ENCODE data around the gene ZDHHC13. TPM values are rescaled to one million over a fixed set of nuclear protein-coding genes. Genes with fewer than 3 reads are reported as not detected.

Gene ZDHHC13, protein sequence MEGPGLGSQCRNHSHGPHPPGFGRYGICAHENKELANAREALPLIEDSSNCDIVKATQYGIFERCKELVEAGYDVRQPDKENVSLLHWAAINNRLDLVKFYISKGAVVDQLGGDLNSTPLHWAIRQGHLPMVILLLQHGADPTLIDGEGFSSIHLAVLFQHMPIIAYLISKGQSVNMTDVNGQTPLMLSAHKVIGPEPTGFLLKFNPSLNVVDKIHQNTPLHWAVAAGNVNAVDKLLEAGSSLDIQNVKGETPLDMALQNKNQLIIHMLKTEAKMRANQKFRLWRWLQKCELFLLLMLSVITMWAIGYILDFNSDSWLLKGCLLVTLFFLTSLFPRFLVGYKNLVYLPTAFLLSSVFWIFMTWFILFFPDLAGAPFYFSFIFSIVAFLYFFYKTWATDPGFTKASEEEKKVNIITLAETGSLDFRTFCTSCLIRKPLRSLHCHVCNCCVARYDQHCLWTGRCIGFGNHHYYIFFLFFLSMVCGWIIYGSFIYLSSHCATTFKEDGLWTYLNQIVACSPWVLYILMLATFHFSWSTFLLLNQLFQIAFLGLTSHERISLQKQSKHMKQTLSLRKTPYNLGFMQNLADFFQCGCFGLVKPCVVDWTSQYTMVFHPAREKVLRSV
- 20.2 and 23.7 TPM in 2 replicates for total RNA-seq (2014; rRNA removed; shearing (Covaris generic))

DNA sequence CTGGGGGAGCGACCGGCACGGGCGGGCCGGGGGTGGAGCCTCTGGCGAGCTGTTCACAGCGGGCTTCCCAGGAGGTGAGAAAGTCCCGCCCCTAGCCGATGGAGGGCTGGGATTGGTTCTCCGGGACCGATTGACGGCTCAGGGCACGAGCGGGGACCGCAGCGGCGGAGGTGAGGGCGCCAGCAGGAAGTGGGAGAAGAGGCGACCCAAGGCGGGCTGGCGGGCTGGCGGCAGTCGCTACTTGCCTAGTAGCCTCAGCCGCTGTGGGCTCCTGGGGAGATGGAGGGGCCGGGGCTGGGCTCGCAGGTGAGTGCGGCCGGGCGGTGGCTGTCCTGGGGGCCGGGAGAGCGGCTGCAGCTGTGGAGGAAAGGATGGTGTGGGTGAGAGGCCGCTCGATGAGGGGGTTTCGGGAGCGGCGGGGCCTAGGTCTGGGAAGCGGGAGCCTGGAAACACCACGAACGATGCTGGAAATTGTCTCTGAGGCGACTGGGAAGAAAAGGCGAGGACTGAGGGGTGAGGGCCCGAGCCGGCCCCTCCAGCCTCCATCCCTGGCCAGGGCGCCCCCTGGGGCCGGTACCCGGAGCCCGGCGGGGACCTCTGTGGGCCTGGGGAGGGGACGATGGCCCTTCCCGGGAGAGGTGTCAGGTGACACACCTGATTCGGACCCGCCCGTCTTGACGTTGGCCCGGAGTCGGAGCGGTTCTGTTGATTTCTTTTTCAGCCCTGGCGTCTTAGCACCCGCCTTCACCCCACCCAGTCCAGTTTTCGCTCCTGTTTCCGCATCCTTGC lies at the start of gene ZDHHC13:
Gene ZDHHC13 (plus strand): TSS at position 198 of the 789 bp plus-strand sequence. CDS start 82 bp downstream, at position 280.
- peak; percentile 96 for DNase-seq (ENCODE audit: low read depth)

DNA sequence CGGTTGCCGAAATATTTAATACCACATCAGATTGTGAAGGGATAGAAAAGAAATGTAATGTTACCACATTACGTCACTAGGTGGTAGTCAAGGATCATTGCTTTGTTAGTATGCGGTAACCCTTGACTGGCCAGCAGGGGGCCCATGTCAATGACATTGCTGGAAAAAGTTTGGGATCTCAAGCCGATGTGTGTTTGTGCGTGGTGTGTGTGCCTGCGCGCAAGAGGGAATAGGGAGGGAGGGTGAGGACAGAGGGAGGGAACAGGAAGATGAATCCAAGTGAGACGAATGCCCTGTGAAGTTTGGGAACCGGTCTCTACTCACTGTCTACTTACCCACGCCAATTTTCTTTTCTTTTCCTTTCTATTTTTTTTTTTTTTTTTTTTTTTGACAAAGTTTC lies 45.7 kb upstream of the ZDHHC13 start:
- peak; percentile 83 for DNase-seq (ENCODE audit: low read depth)

- no peak for DNase-seq (ENCODE audit: low read depth)
Observed at GRCh38 chr11:19072464-19072863, 44.5 kb upstream of the ZDHHC13 start.

GRCh38 chr11:19073454-19074415 lies 43.2 kb upstream of the ZDHHC13 start:
- DNase-seq (ENCODE audit: low read depth) = no peak

DNA sequence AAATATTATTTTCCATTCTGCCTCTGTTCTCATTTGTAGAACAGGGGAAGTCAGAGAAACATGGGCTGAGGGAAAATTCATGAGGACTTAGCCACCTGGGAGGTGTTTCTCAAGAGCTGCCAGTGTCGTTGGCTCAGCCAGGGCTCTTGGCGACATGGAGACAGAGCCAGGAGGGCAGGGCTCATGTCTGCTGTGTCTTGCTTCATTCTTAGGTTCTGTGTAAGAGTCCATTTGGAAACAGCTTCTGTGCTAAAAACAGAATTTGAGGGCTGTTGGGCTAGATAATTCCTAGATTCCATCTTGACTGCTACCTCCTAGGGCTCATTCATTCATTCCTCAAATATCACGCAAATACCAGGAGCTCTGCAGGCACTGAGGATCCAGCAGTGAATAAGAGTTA lies 41.3 kb upstream of the ZDHHC13 start:
- no peak for DNase-seq (ENCODE audit: low read depth)

- DNase-seq (ENCODE audit: low read depth) = peak; percentile 43
Observed at GRCh38 chr11:19076744-19077589, 40.0 kb upstream of the ZDHHC13 start.

DNA sequence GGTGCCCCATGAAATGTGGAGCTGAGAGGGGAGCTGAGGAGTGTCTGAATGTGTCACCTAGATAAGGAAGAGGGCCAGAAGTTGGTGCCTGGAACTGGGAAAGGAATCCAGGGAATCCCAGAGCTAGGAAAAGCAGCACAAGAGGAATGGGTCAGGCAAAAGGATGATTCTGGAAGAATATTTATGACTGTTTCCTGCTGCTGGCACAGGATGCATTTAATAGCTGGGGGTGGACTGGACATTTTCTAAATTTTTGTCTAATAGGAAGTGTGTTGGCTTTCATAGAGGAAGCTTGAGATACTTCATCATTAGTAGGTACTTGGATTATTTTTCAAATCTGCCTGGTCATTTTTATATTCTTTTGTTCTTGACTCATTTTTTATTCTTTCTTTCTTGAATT lies 39.0 kb upstream of the ZDHHC13 start:
- no peak for DNase-seq (ENCODE audit: low read depth)

DNA sequence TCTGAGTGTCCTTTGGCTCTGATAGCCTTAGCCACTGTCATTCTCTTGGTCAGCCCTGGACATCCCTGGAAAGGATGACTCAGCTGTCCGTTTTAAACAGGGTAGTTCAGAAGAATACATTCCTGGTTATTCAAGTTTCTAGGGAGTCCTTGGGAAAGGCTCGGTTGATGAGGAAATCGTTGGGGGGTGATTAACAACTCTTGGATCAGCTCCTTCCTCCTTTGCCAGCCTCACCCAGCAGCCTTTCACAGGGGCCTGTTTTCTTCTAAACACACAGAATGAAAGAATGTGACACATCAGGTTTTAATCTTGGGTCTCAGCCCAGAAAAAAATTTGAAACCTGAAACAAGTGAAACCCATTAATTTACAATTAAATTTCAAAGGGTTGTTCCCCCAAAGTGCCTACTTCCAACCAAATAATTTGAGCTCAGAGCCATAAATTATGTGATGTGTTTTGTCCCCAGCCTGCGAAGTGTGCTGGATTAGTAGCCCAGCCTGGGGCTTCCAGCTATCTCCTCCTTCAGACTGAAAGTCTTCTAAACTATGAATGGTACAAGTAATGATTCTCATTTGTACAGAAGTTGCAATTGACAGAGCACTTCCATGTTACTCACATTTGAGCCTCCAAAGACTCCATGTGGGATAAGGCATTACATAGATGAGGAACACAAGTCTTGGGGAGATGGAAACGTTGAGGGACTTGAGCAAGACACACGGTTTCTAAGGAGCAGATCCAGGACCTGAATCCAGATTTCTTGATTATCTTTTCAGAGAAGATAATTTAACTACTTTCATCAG lies 37.1 kb upstream of the ZDHHC13 start:
- peak; percentile 39 for DNase-seq (ENCODE audit: low read depth)

DNA sequence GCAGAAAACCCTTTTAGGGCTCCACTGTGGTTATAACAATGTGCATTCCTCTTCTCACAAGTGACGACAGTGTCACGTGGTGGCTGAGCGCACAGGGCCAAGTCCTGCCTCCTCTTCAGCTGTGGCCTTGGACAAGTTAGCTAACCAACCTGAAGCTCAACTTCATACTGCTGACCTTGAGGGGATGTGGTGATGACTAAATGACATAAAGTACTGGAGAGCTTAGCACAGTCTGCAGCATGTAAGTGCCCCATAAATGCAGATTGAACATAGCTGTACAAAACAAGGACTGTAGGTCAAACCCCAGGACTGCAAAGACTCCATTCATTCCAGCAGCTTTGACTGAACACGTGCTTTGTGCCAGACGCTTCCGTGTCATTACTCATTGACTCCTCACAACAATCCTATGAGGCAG lies 36.4 kb upstream of the ZDHHC13 start:
- peak; percentile 37 for DNase-seq (ENCODE audit: low read depth)

GRCh38 chr11:19083166-19083565 lies 33.8 kb upstream of the ZDHHC13 start:
- DNase-seq (ENCODE audit: low read depth) = no peak

- DNase-seq (ENCODE audit: low read depth) = no peak
Observed at GRCh38 chr11:19084661-19085315, 32.2 kb upstream of the ZDHHC13 start.

DNA sequence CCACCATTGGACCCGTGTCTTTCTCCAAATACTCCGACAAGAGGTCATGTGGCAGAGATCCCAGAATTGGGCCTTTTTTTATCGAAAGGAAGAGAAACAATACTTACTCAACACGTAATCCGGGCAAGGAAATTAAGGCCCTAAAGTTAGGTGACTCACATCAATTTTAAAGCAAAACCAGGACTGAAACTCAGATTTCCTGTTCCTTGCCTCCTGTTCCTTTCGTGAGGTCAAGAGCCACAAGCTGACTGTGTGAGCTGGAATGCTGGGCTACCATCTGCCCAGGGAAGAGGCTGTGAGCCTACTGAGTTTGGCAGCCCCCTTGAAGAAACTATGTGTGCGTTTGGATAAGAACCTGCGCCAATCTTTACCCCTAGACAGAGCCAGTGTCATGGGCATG lies 29.3 kb upstream of the ZDHHC13 start:
- DNase-seq (ENCODE audit: low read depth) = peak; percentile 78

- no peak for DNase-seq (ENCODE audit: low read depth)
Observed at GRCh38 chr11:19088791-19089190, 28.2 kb upstream of the ZDHHC13 start.

DNA sequence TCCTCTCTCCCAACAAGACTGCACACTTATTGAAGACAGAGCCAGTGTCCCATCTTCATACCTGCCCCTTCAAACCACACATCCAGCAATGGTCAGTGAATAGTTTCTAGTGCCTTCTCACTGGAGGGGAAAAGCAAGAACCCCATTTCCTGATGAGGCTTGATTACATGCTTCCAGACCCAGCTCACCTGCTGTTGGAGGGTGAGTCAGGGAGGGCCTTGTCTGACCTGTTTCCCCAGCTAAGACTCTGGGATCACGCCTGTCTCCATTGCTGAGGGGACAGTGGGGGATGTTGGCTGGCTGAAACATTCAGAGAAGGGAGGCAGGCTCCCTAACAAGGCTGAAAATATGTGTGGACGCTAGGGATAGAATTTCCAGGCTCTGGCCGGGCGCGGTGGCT lies 27.5 kb upstream of the ZDHHC13 start:
- no peak for DNase-seq (ENCODE audit: low read depth)

GRCh38 chr11:19091366-19091765 lies 25.6 kb upstream of the ZDHHC13 start:
- no peak for DNase-seq (ENCODE audit: low read depth)

- no peak for DNase-seq (ENCODE audit: low read depth)
Observed at GRCh38 chr11:19092342-19092741, 24.6 kb upstream of the ZDHHC13 start.

DNA sequence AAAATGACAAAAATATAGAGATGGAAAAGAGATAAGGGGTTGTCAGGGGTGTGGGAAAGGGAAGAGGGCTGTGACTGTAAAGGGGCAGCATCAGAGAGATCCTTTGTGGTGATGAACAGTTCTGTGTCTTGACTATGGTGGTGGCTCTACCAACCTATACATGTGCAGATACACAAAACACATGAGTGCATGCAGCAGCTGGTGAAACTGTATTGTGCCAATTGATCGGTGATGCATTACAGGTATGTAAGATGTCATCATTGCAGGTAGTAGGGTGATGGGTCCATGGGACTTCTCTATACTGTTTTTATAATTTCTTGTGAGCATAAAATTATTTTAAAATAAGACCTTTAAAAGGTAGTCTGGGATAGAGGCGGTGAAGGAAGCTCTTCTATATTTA lies 24.1 kb upstream of the ZDHHC13 start:
- no peak for DNase-seq (ENCODE audit: low read depth)

GRCh38 chr11:19093976-19094375 lies 23.0 kb upstream of the ZDHHC13 start:
- peak; percentile 79 for DNase-seq (ENCODE audit: low read depth)

GRCh38 chr11:19094859-19095258 lies 22.1 kb upstream of the ZDHHC13 start:
- no peak for DNase-seq (ENCODE audit: low read depth)

Measured in Daoy (cell line).